CD4-positive, alpha-beta T cell treated with Interleukin-15 for 1 hour (primary cell): Measurements from ENCODE around the gene TMEM248.
"Not testable (repeated sequence)": the region's sequence is repeated elsewhere in the genome, so short reads cannot be mapped to it uniquely, and the experiment has no call there.

ENCODE experiments used
- DNase-seq: peaks from one replicate; pipeline ENCODE4 v3.0.0-alpha.2; 2020

TMEM248 gene, protein sequence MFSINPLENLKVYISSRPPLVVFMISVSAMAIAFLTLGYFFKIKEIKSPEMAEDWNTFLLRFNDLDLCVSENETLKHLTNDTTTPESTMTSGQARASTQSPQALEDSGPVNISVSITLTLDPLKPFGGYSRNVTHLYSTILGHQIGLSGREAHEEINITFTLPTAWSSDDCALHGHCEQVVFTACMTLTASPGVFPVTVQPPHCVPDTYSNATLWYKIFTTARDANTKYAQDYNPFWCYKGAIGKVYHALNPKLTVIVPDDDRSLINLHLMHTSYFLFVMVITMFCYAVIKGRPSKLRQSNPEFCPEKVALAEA

DNA sequence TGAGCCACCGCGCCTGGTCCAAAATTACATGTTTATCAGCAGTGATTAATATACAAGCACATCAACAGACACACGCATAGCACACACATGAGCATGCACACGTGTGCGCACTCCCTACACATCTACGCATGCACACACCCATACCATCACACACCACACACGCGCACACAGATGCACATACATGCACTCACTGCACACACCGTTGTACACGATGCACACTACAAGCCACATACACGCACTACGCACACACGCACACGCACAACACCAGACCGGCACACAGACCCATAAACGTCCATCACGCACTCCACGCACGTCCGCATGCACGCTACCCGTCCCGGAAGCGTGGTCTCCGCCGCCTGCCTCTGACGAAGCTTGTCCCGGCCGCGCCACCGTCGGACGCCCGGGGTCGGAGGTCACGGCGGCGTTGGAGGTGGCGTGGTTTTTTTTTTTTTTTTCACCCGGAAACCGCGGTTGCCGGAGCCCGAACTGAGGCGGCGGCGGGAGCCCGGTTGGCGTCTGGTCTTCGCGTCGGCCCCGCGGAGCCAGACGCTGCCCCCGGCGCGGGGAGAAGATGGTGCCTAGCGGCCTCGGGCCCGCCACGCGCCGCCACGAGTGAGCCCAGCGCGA lies at the start of gene TMEM248:
TSS of gene TMEM248 (plus strand) at position 457 of the 627 bp plus-strand sequence. CDS start 20,641 bp downstream, outside the sequence.
- peak; percentile 90 for DNase-seq

DNA sequence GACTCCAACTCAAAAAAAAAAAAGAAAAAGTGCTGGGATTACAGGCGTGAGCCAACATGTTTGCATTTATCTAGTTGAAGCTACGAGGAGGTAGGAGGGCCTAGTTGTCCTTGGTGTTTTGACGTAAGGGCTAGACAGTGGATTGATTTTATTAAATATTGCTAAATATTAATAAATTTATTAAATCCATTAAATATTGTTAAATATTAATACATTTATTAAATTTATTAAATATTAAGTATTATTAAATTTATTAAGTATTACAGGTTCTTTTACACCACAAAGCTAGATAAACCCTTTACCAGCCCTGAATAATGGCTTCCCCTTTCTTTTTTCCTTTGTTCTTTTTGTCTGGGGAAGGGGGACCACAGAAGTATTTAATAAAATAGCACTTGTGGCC lies 47.5 kb upstream of the TMEM248 start:
- DNase-seq: no peak

DNA sequence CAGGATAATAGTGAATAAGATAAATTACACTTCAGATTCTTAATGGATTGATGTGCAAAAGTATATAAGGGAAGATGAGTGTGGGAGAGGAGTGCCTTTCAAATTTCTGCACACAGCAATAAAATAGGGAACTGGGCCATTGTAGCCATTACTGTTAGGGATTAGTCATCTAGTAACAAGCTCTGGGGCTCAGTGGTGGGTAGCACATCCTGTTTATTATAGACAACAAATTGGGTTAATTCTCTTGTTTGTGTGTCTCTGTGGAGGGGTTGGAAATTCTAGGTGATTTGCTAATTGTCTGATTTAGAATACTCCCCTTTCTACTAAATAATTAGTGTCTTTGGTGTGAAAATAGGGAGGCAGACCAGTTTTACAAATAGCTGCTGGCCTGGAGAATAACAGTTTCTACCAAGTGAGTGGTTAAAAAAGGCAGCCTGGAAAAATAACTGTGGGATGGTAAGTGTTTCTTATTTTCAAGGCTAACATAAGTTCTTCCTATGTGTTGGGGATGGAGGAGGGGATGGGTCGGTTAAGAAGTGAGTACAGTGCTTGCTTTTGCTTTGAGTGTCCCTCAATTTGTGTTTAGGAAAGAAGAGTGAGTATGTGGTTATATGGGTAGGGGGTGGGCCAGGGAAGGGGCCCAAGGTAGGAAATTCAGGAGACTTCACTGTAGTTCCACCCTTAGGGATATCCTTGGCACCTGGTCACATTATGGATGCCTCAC lies 43.3 kb upstream of the TMEM248 start:
- no peak for DNase-seq

DNA sequence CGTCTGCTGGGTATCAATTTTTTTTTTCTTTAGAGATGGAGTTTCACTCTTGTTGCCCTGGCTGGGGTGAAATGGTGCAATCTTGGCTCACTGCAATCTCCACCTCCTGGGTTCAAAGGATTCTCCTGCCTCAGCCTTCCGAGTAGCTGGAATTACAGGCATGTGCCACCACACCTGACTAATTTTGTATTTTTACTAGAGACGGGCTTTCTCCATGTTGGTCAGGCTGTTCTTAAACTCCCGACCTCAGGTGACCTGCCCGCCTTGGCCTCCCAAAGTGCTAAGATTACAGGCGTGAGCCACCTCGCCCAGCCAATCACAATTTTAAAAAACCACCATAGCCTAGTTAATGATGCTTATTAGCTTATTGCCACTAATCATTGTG lies 42.7 kb upstream of the TMEM248 start:
- not testable (repeated sequence) for DNase-seq

DNA sequence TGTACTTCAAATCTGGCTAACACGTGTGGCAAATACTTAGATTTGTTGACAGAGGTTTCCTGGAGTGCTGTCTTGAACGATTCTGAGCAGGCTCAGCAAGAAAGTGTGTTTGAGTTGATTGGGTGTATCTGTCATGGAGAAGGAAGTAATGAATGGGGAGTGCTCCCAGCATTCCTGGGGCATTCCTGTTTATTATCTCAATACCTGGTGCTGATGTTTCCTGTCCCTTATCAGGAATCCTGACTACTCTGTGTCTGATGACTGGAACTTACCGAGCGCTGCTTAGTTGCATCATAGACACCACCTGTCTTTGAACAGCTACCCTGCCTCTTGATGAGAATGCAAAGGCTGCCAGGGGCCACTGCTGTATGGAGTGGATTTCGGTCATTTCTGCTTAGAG lies 41.0 kb upstream of the TMEM248 start:
- no peak for DNase-seq

DNA sequence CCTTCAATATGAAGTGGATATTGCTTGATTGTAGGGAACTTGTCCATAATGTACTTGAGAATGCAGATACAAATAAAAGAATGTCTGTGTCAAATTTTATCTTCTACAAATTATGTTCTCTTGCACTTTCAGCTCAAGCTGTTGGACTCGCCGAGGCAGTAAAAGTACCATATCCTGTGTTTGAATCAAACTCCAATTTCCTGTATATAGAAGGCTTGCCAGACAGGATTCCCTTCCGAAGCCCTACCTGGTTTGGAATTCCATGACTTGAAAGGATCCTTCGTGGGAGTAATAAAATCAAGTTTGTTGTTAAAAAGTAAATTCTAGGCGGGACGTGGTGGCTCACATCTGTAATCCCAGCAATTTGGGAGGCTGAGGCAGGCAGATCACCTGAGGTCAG lies 40.4 kb upstream of the TMEM248 start:
- DNase-seq: not testable (repeated sequence)

DNA sequence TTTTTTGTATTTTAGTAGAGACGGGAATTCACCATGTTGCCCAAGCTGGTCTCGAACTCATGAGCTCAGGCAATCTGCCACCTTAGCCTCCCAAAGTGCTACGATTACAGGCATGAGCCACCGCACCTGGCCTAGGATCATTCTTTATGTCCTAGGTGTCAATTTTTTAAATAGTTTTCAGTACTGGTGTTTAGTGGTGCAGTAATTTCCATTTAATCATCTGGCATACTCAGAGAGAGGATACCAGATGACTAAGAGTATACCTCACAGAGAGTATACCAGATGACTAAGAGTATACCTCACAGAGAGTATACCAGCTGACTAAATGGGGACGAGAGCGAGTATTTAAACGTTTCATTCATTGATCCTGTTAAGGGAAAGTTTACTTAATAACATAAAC lies 37.3 kb upstream of the TMEM248 start:
- no peak for DNase-seq

DNA sequence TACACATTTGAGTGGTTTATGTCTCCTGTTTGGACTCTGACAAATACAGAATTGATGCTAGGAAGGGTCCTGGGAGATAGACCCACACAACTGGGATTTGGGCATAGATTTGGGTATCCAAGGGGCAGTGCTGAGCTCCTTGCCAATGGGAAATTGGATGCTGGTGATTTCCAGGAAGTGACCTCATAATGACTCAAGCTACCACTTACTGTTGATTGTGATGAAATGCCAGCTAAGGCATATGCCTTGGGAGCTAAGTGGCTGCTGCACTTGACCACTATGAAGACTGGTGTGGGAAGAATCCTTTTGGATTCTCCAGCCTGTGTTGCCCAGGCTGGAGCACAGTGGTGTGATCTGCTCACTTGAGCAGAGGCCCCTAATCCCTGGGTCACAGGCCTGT lies 36.5 kb upstream of the TMEM248 start:
- DNase-seq: not testable (repeated sequence)

DNA sequence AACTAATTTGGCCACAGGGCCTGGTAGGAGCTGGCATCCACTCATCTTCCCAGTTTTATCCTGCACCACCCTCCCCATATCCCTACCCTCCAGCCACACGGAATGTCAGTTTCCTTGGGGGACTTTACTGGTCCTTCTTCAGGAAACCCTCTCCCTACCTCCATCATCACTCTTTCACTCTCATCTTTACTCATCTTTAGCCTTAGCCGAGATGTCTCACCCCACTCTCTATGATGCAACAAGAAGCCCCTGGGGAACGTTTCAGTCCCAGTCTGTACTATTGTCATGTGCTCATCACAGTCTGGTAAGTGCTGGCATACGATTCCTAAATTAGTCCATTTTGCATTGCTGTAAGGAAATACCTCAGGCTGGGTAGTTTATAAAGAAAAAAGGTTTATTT lies 34.9 kb upstream of the TMEM248 start:
- no peak for DNase-seq

DNA sequence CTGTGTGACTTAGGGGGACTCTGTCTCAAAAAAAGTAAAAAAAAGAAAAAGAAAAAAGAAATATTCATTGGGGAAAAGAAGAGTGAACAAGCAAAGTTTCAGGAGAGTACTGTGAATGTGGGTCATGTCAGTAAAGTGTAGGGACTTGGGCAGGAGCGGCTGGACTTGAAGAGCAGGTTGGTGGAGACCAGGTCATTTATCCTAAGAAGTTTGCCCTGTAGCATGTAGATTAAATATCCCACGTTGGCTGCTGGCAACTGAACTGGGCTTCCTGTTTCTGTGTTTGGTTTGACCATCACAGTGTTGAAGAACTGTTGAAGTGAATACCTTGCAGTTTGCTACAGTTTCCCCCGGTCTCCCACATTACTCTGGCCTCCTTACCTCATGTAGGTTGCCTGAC lies 32.8 kb upstream of the TMEM248 start:
- not testable (repeated sequence) for DNase-seq

DNA sequence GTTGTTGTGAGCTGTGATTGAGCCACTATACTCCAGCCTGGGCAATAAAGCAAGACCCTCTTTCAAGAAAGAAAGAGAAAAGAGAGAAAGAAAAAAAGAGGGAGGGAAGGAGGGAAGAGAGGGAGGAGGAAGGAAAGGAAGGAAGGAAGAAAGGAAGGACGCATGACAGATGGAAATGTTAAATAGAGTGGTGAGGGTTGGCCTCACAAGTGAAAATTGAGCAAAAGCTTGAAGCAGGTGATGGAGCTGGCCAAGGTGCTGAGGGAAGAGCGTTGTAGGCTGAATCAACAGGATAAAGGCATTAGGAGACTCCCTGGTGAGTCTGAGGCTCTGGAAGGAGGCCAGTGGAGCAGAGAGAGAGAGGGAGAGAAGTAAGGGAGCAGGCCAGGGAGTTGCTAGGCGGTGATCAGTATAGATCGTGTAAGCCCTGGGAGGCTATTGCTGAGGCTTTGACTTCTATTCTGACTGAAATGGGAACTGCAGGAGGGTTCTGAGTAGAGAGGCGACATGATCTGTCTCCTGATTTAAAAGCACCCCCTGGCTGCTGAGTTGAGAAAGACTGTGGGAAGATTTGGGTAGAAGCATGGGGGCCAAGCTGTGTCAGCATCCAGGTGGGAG lies 26.5 kb upstream of the TMEM248 start:
- no peak for DNase-seq

DNA sequence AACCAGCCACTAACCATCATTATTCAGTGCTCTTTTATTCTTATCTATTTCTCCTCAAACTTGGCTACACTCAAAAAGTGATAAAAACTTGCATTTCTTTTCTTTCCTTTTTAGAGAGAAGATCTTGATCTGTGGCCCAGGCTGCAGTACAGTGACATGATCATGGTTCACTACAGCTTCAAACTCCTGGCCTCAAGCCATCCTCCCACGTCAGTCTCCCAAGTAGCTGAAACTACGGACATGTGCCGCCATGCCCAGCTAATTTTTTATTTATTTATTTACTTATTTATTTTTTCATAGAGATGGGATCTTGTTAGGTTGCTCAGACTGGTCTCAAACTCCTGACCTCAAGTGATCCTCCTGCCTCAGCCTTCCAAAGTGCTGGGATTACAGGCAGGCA lies 24.6 kb upstream of the TMEM248 start:
- DNase-seq: no peak

DNA sequence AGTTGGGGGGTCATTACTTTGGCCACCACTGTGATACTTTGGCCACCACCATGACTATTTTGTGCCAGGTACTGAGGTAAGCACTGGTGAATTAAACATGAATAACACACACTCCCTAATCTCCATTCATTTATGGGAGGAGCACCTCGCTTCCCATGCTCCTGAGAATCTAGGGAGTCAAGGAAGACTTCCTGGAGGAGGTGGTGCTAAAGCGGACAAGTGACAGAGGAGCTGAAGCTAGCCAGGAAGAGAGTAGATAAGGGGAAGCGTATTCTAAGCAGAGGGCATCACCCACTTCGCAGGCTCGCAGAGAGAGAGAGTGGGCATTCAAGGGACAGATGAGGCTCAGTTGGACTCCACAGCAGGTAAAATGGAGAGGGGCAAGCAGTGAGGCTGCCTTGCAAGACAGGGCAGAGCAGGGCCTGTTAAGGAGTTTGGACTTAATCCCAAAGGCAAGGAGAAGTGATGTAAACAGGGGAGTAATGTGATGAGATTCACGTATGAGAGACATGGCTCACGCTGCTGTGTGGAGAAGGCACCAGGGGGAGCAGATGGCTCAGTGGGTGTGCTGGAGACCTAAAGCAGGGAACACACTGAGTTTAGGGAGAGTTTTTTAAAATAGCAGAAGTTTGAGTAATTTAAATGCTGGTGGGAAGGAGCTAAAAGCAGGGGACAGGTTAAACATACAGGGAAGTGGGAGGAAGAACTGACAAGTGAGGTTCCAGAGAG lies 21.3 kb upstream of the TMEM248 start:
- no peak for DNase-seq

DNA sequence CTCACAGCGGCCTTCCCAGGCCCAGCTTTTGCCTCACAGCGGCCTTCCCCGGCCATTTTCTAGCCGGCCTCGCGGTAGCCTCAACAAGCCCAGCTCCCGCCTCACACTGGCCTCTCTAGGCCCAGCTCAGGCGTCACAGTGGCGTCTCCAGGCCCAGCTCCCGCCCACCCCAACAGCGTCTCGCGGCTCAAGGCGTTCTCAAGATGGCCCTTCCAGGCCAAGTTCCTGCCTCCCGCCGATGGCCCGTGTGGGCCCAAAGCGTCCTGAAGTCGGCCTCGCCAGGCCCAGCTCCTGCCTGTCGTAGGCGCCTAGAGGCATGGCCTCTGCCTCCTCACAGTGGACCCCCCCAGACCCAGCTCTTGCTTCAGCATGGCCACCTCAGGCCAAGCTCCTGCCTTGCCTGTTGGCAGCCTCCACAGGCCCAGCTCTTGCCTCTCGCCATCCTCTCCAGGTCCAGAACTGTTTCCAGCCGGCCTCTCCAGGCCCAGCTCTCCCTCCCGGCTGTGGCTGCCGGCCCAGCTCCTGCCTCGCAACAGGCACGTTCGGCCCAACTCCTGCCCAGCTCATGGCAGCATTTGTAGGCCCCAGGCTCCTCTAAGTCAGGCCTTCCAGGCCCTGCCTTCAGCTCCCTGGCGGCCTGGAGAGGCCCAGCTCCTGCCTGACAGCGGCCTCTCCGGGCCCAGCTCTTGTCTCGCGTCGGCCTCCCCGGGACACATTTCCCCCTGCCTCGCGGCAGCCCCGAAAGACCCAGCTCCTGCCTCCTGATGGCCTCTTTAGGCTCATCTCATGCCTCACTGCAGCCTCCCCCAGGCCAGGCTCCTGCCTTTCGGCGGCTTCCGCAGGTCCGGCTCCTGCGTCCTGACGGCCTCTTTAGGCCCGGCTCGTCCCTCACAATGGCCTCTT lies 18.8 kb upstream of the TMEM248 start:
- no peak for DNase-seq

DNA sequence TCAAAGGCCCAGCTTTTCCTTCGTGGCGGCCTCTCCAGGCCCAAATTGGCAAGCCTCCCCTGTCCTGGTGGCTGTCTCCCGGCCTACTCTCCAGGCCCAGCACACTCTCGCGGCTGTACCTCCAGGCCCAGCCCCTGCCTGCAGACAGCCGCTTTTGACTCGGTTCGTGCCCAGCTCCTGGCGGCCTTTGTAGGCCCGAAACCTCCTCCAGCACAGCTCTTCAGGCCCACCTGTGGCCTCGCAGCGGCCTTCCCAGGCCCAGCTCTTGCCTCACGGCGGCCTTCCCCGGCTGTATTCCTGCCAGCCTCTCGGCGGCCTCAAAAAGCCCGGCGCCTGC lies 18.2 kb upstream of the TMEM248 start:
- DNase-seq: no peak

DNA sequence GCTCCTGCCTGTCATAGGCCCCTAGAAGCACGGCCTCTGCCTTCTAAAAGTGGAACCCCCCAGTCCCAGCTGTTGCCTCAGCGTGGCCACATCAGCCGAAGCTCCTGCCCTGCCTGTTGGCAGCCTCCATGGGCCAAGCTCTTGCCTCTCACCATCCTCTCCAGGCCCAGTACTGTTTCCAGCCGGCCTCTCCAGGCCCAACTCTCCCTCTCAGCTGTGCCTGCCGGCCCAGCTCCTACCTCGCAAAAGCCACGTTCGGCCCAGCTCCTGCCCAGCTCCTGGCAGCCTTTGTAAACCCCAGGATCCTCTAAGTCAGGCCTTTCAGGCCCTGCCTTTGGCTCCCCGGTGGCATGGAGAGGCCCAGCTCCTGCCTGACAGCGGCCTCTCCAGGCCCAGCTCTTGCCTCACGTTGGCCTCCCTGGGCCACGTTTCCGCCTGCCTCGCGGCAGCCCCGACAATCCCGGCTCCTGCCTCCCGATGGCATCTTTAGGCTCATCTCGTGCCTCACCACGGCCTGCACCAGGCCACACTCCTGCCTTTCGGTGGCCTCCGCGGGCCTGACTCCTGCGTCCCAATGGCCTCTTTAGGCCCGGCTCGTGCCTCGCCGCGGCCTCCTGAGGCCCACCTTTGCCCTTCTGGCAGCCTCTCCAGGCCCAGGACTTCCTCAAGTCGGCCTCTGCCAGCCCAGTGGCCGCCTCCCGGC lies 17.5 kb upstream of the TMEM248 start:
- DNase-seq: no peak

DNA sequence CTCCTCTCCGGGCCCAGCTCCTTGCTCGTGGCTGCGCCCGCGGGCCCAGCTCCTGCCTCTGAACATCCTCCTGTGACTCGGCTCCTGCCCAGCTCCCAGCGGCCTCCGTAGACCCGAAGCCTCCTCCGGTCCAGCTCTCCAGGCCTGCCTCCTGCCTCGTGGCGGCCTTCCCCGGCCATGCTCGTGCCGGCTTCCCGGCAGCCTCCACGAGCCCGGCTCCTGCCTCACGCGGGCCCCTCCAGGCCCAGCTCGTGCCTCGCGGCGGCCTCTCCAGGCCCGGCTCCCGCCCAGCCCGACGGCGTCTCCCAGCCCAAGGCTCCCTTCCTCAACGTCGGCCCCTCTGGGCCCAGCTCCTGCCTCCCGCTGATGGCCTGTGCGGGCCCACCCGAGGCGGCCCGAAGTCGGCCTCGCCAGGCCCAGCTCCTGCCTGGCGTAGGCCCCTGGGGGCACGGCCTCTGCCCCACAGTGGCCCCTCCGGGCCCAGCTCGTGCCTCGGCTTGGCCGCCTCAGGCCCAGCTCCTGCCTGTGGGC lies 16.9 kb upstream of the TMEM248 start:
- no peak for DNase-seq

DNA sequence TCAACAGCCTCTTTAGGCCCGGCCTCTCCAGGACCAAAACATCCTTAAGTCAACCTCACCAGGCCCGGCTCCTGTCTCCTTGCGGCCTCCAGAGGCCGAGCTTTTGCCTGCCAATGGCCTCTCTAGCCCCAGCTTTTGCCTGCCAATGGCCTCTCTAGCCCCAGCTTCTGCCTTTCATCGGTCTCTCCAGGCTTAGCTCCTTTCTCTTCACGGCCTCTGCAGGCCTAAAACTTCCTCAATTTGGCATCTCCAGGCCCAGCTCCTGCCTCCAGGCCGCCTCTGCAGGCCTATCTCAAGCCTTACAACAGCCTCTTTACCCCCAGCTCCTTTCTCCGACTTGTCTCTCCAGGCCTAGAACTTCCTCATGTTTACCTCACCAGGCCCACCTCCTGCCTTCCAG lies 15.7 kb upstream of the TMEM248 start:
- DNase-seq: no peak

DNA sequence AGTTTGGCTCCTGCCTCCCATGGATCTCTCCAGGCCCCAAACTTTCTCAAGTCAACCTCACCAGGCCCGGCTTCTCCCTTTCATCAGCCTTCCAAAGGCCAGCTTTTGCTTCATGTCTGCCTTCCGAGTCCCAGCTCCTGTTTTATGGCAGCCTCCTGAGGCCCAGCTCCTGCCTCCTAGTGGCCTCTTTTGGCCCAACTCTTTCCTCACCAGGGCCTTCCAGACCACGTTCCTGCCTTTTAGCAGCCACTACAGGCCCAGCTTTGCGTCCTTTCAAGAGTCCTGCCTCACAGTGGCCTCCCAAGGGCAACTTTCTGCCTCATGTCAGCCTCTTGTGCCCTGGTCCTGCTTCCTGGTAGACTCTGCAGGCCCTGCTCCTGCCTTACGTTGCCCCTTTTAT lies 15.3 kb upstream of the TMEM248 start:
- no peak for DNase-seq

DNA sequence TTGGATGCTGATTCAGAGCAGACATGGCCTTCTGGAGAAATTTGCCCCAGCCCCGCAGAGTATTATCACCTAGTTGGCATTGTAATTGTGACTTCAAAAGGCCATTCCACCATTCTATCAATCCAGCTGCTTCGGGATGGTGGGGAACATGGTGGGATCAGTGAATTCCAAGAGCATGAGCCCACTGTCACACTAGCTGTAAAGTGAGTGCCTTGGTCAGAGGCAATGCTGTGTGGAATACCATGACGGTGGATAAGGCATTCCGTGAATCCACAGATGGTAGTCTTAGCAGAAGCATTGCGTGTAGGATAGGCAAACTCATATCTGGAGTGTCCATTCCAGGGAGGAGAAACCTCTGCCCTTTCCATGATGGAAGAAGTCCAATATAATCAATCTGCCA lies 13.3 kb upstream of the TMEM248 start:
- no peak for DNase-seq

DNA sequence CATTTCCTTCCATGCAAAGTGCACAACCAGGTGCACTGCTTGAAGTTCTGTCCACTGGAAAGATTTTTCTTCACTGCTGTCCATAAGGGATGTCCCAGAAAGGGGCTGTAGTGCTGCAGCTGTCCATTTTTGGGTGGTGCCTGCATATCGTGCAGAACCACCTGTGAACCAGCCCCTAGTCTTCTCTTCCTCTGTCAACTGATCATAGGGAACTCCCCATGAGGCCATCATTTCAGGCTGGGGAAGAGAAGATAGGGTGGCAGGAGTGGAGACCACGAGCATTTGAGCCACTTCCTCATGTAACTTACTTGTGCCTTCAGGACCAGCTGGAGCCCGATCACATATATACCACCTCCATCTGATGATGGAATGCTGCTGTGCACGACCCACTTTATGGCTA lies 12.4 kb upstream of the TMEM248 start:
- DNase-seq: not testable (repeated sequence)
